HG03565 (cell line): ENCODE data around the gene ZPLD1.

Experiments used
- ATAC-seq: cut with Tn5 transposase; IDR thresholded peaks from one replicate; pipeline ENCODE4 v1.9.1; 2021; ENCODE audit warnings: mild to moderate bottlenecking, moderate library complexity; ENCODE audit not compliant: unreplicated experiment

Gene ZPLD1

GRCh38 chr3:102466001-102466400, 31.2 kb downstream of the ZPLD1 start:
- ATAC-seq: no peak

- no peak for ATAC-seq
Observed at GRCh38 chr3:102470066-102470465, 35.3 kb downstream of the ZPLD1 start.

GRCh38 chr3:102471001-102471400, 36.2 kb downstream of the ZPLD1 start:
- ATAC-seq: no peak

GRCh38 chr3:102471491-102471890, 36.7 kb downstream of the ZPLD1 start:
- no peak for ATAC-seq

- no peak for ATAC-seq
Observed at GRCh38 chr3:102473648-102474047, 38.8 kb downstream of the ZPLD1 start.

- ATAC-seq: no peak
Observed at GRCh38 chr3:102474207-102474606, 39.4 kb downstream of the ZPLD1 start.

GRCh38 chr3:102476198-102476597, 41.4 kb downstream of the ZPLD1 start:
- no peak for ATAC-seq

GRCh38 chr3:102478160-102478559, 43.3 kb downstream of the ZPLD1 start:
- no peak for ATAC-seq

- ATAC-seq: no peak
Observed at GRCh38 chr3:102480139-102480538, 45.3 kb downstream of the ZPLD1 start.

- ATAC-seq: no peak
Observed at GRCh38 chr3:102481050-102481449, 46.2 kb downstream of the ZPLD1 start.

- ATAC-seq: no peak
Observed at GRCh38 chr3:102483556-102483955, 48.7 kb downstream of the ZPLD1 start.

- no peak for ATAC-seq
Observed at GRCh38 chr3:102484363-102484762, 49.5 kb downstream of the ZPLD1 start.

- no peak for ATAC-seq
Observed at GRCh38 chr3:102485701-102486100, 50.9 kb downstream of the ZPLD1 start.

GRCh38 chr3:102488331-102488730, 53.5 kb downstream of the ZPLD1 start:
- ATAC-seq: no peak

GRCh38 chr3:102492300-102492699, 57.5 kb downstream of the ZPLD1 start:
- ATAC-seq: no peak

- ATAC-seq: no peak
Observed at GRCh38 chr3:102497571-102497970, 62.8 kb downstream of the ZPLD1 start.

GRCh38 chr3:102505542-102505941, 70.7 kb downstream of the ZPLD1 start:
- ATAC-seq: no peak

- ATAC-seq: no peak
Observed at GRCh38 chr3:102510663-102511062, 75.8 kb downstream of the ZPLD1 start.

GRCh38 chr3:102511168-102511567, 76.4 kb downstream of the ZPLD1 start:
- no peak for ATAC-seq

GRCh38 chr3:102511639-102512038, 76.8 kb downstream of the ZPLD1 start:
- ATAC-seq: no peak

GRCh38 chr3:102512734-102513504, 78.1 kb downstream of the ZPLD1 start:
- ATAC-seq: no peak

- ATAC-seq: no peak
Observed at GRCh38 chr3:102514241-102514640, 79.4 kb downstream of the ZPLD1 start.

- ATAC-seq: no peak
Observed at GRCh38 chr3:102521246-102521645, 86.4 kb downstream of the ZPLD1 start.
